HUES48 (cell line): Measurements from ENCODE around the gene CST3.
"Not testable (repeated sequence)": the region's sequence is repeated elsewhere in the genome, so short reads cannot be mapped to it uniquely, and the experiment has no call there.

ENCODE experiments used
- H3K27ac ChIP-seq: one replicate; pipeline ENCODE4 v1.7.0; 2013; ENCODE audit warnings: low read depth, low read length, inconsistent platforms
- H3K27me3 ChIP-seq: 2 replicates; pipeline ENCODE4 v1.6.1; 2013; ENCODE audit warnings: mild to moderate bottlenecking, low read length; ENCODE audit not compliant: control insufficient read depth, insufficient read depth
- H3K36me3 ChIP-seq: 2 replicates; pipeline ENCODE4 v1.6.1; 2013; ENCODE audit warnings: low read length; ENCODE audit not compliant: control insufficient read depth, insufficient read depth
- H3K4me1 ChIP-seq: 2 replicates; pipeline ENCODE4 v1.6.1; 2013; ENCODE audit warnings: mild to moderate bottlenecking, low read length; ENCODE audit not compliant: control insufficient read depth, insufficient read depth
- H3K4me3 ChIP-seq: 2 replicates; pipeline ENCODE4 v1.5.1; 2013; ENCODE audit warnings: mild to moderate bottlenecking, low read depth, low read length
- H3K9ac ChIP-seq: 2 replicates; pipeline ENCODE4 v1.6.1; 2013; ENCODE audit warnings: mild to moderate bottlenecking, low read depth, low read length, moderate library complexity
- H3K9me3 ChIP-seq: 2 replicates; pipeline ENCODE4 v1.6.1; 2013; ENCODE audit warnings: low read length; ENCODE audit not compliant: control insufficient read depth, insufficient read depth

CST3 gene

GRCh38 chr20:23641936-23642751, 4.4 kb upstream of the CST3 start:
- H3K4me1 ChIP-seq = peaks cover 3% of the 10 kb centered on the region; the same call in 1 of the 2 replicates
- no peak overlapping the region for H3K4me3 ChIP-seq
- no peak overlapping the region for H3K9ac ChIP-seq
- no peaks in the 10 kb centered on the region for H3K27me3 ChIP-seq
- no peak overlapping the region for H3K27ac ChIP-seq
- no peaks in the 10 kb centered on the region for H3K36me3 ChIP-seq
- no peaks in the 10 kb centered on the region for H3K9me3 ChIP-seq

- Histone ChIP-seq H3K4me3 (no peak overlapping the region), H3K27me3 (peaks cover 11% of the 10 kb centered on the region), H3K4me1 (peaks cover 10% of the 10 kb centered on the region), H3K27ac (no peak overlapping the region), H3K9me3 (no peaks in the 10 kb centered on the region), H3K36me3 (no peaks in the 10 kb centered on the region), H3K9ac (no peak overlapping the region)
Measured at GRCh38 chr20:23640671-23641667, 3.2 kb upstream of the CST3 start.

GRCh38 chr20:23640018-23640601, 2.4 kb upstream of the CST3 start:
- Histone ChIP-seq H3K9me3 (no peaks in the 10 kb centered on the region), H3K36me3 (no peaks in the 10 kb centered on the region), H3K4me1 (peaks cover 10% of the 10 kb centered on the region), H3K4me3 (no peak overlapping the region), H3K27ac (no peak overlapping the region), H3K27me3 (peaks cover 12% of the 10 kb centered on the region), H3K9ac (no peak overlapping the region)

- Histone ChIP-seq H3K27me3 (peaks cover 12% of the 10 kb centered on the region), H3K9ac (no peak overlapping the region), H3K9me3 (no peaks in the 10 kb centered on the region), H3K27ac (no peak overlapping the region), H3K36me3 (no peaks in the 10 kb centered on the region), H3K4me3 (no peak overlapping the region), H3K4me1 (peaks cover 7% of the 10 kb centered on the region)
Measured at GRCh38 chr20:23639490-23639958, 1.8 kb upstream of the CST3 start.

GRCh38 chr20:23638309-23638708, 554 bp upstream of the CST3 start:
- no peak overlapping the region for H3K27ac ChIP-seq
- H3K4me1 ChIP-seq = peaks cover 7% of the 10 kb centered on the region
- peaks cover 12% of the 10 kb centered on the region for H3K27me3 ChIP-seq
- no peak overlapping the region for H3K4me3 ChIP-seq
- no peak overlapping the region for H3K9ac ChIP-seq
- no peaks in the 10 kb centered on the region for H3K9me3 ChIP-seq
- H3K36me3 ChIP-seq = no peaks in the 10 kb centered on the region

- H3K36me3 ChIP-seq = no peaks in the 10 kb centered on the region
- peaks cover 12% of the 10 kb centered on the region for H3K27me3 ChIP-seq
- H3K4me1 ChIP-seq = peaks cover 7% of the 10 kb centered on the region
- 0 out of 2 replicates have a peak overlapping the region, but pooled peaks have one; percentile 61 for H3K9ac ChIP-seq
- H3K9me3 ChIP-seq = no peaks in the 10 kb centered on the region
- no peak overlapping the region for H3K27ac ChIP-seq
- peak overlapping the region; percentile 81 for H3K4me3 ChIP-seq
Measured at GRCh38 chr20:23636908-23637281, 860 bp downstream of the CST3 start.

GRCh38 chr20:23636182-23636907, 1.4 kb downstream of the CST3 start:
- peaks cover 7% of the 10 kb centered on the region for H3K4me1 ChIP-seq
- no peaks in the 10 kb centered on the region for H3K36me3 ChIP-seq
- H3K27ac ChIP-seq = no peak overlapping the region
- H3K27me3 ChIP-seq = peaks cover 12% of the 10 kb centered on the region
- no peak overlapping the region for H3K9ac ChIP-seq
- H3K4me3 ChIP-seq = peak overlapping the region; percentile 81
- no peaks in the 10 kb centered on the region for H3K9me3 ChIP-seq

- peaks cover 12% of the 10 kb centered on the region for H3K27me3 ChIP-seq
- H3K36me3 ChIP-seq, H3K4me1 ChIP-seq, H3K9me3 ChIP-seq, H3K27ac ChIP-seq, H3K4me3 ChIP-seq, H3K9ac ChIP-seq: not testable (repeated sequence)
Measured at GRCh38 chr20:23635768-23636090, 2.0 kb downstream of the CST3 start.

- no peak overlapping the region for H3K4me3 ChIP-seq
- H3K4me1 ChIP-seq = peaks cover 7% of the 10 kb centered on the region
- H3K36me3 ChIP-seq = no peaks in the 10 kb centered on the region
- peaks cover 12% of the 10 kb centered on the region for H3K27me3 ChIP-seq
- no peak overlapping the region for H3K27ac ChIP-seq
- no peaks in the 10 kb centered on the region for H3K9me3 ChIP-seq
- H3K9ac ChIP-seq = no peak overlapping the region
Measured at GRCh38 chr20:23634985-23635767, 2.6 kb downstream of the CST3 start.
